GM23338 (cell line): ENCODE data around the gene ZNF581. TPM values are rescaled to one million over a fixed set of nuclear protein-coding genes. Genes with fewer than 3 reads are reported as not detected.

Experiments used
- ATAC-seq: fragments of 200-7000 bp; cut with Tn5 transposase; 3 replicates; pipeline ENCODE4 v1.9.1; 2020
- DNase-seq: peaks from one replicate; pipeline ENCODE4 v3.0.0-alpha.2; 2015; ENCODE audit warnings: low spot score
- H2AFZ ChIP-seq: fragments of 200-600 bp; sonication (generic); 2 replicates; pipeline ENCODE4 v1.8.0; 2016; ENCODE audit warnings: antibody characterized with exemption, mild to moderate bottlenecking, moderate library complexity
- H3F3A ChIP-seq: fragments of 200-600 bp; sonication (generic); replicated peaks from 2 replicates; pipeline ENCODE4 v1.8.0; 2017; ENCODE audit warnings: antibody characterized with exemption, mixed run types, low read depth
- H3K27ac ChIP-seq: fragments of 200-600 bp; sonication (generic); 2 replicates; pipeline ENCODE4 v1.6.1; 2016; ENCODE audit warnings: low read depth
- H3K27me3 ChIP-seq: fragments of 200-600 bp; sonication (generic); 2 replicates; pipeline ENCODE4 v1.8.0; 2016; ENCODE audit warnings: mild to moderate bottlenecking, mixed run types, moderate library complexity; ENCODE audit not compliant: insufficient read depth
- H3K36me3 ChIP-seq: fragments of 200-600 bp; sonication (generic); 2 replicates; pipeline ENCODE4 v1.8.0; 2016; ENCODE audit warnings: mild to moderate bottlenecking; ENCODE audit not compliant: insufficient read depth
- H3K4me1 ChIP-seq: fragments of 200-600 bp; sonication (generic); 2 replicates; pipeline ENCODE4 v1.8.0; 2016; ENCODE audit warnings: mild to moderate bottlenecking, moderate library complexity; ENCODE audit not compliant: insufficient read depth
- H3K4me2 ChIP-seq: fragments of 200-600 bp; sonication (generic); 2 replicates; pipeline ENCODE4 v1.7.1; 2017; ENCODE audit warnings: mixed run types
- H3K4me3 ChIP-seq: fragments of 200-600 bp; sonication (generic); 2 replicates; pipeline ENCODE4 v1.6.1; 2016; ENCODE audit warnings: mixed run types
- H3K79me2 ChIP-seq: fragments of 200-600 bp; sonication (generic); replicated peaks from 2 replicates; pipeline ENCODE4 v1.8.0; 2017; ENCODE audit warnings: mild to moderate bottlenecking; ENCODE audit not compliant: insufficient read depth
- H3K9me2 ChIP-seq: fragments of 200-600 bp; sonication (generic); 2 replicates; pipeline ENCODE4 v1.8.0; 2017; ENCODE audit not compliant: insufficient read depth
- H4K20me1 ChIP-seq: fragments of 200-600 bp; sonication (generic); replicated peaks from 2 replicates; pipeline ENCODE4 v1.8.0; 2017; ENCODE audit warnings: mild to moderate bottlenecking; ENCODE audit not compliant: insufficient read depth
- H3K27ac Mint-ChIP-seq: 2 replicates; pipeline ENCODE4 v1.8.0; 2020; ENCODE audit warnings: inconsistent platforms, mild to moderate bottlenecking, moderate library complexity, mixed read lengths
- H3K27me3 Mint-ChIP-seq: 3 replicates; pipeline ENCODE4 v1.8.0; 2022; ENCODE audit warnings: low read depth, mild to moderate bottlenecking, moderate library complexity, mixed read lengths, inconsistent platforms; ENCODE audit not compliant: insufficient read depth, poor library complexity
- H3K36me3 Mint-ChIP-seq: 3 replicates; pipeline ENCODE4 v1.8.0; 2021; ENCODE audit warnings: low read depth, mild to moderate bottlenecking, inconsistent platforms, moderate library complexity, mixed read lengths
- H3K4me1 Mint-ChIP-seq: 3 replicates; pipeline ENCODE4 v1.8.0; 2020; ENCODE audit warnings: mild to moderate bottlenecking, inconsistent platforms, mixed read lengths
- H3K4me3 Mint-ChIP-seq: 3 replicates; pipeline ENCODE4 v1.8.0; 2021; ENCODE audit warnings: moderate library complexity, mild to moderate bottlenecking, inconsistent platforms, mixed read lengths
- H3K9me3 Mint-ChIP-seq: 3 replicates; pipeline ENCODE4 v1.8.0; 2020; ENCODE audit warnings: moderate library complexity, mild to moderate bottlenecking, inconsistent platforms, mixed read lengths
- CREB1 ChIP-seq: fragments of 250-450 bp; sonication (Bioruptor Pico); IDR thresholded peaks from 2 replicates; pipeline ENCODE4 v1.5.0; 2020; ENCODE audit warnings: low read depth, mild to moderate bottlenecking, moderate library complexity
- ZNF114 ChIP-seq: fragments of 250-450 bp; sonication (Bioruptor Pico); IDR thresholded peaks from 2 replicates; pipeline ENCODE4 v1.5.0; 2020; ENCODE audit warnings: mild to moderate bottlenecking, moderate library complexity
- polyA plus RNA-seq: library from polyadenylated mRNA; unstranded; fragments of >200 nt; fragmentation: Nextera tagmentation; extraction: Ambion mirVana; gene quantifications from 2 replicates; pipeline ENCODE4 v1.2.1, GENCODE V29; 2016
- total RNA-seq: library from RNA; depleted of rRNA; stranded (reverse); fragments of >200 nt; shearing (Covaris generic); gene quantifications from 2 replicates; pipeline ENCODE4 v1.2.3, GENCODE V29; 2014; rRNA removed

ZNF581 gene
- total and polyA plus RNA-seq, 2 experiments from 2014 or later = 48.5 to 87.6 TPM

DNA sequence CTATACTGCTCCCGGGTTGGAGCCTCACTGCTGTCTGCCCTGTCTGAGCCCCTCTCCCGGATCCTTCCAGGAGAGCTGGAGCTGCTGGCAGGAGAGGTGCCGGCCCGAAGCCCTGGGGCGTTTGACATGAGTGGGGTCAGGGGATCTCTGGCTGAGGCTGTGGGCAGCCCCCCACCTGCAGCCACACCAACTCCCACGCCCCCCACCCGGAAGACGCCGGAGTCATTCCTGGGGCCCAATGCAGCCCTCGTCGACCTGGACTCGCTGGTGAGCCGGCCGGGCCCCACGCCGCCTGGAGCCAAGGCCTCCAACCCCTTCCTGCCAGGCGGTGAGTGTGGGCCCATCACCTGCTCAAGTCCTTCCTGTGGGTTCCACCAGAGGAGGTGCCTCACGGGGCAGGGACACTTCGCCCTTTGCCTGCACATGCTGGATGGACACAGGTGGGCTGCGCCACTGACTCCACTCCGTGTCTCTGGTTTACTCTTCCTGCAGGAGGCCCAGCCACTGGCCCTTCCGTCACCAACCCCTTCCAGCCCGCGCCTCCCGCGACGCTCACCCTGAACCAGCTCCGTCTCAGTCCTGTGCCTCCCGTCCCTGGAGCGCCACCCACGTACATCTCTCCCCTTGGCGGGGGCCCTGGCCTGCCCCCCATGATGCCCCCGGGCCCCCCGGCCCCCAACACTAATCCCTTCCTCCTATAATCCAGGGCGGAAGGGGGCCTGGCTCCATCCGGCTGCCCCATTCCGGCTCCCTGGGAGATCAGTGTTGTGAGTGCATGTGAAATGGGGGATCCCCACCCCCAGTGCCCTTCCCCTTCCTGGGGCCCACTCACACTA, 51.4 kb downstream of the ZNF581 start:
- H2AFZ ChIP-seq = no peak overlapping the region
- Mint-ChIP-seq H3K36me3 (peaks cover 45% of the 10 kb centered on the region), H3K27ac (no peak overlapping the region), H3K4me1 (no peaks in the 10 kb centered on the region; the same call in 2 of the 3 replicates), H3K9me3 (no peaks in the 10 kb centered on the region), H3K4me3 (no peak overlapping the region), H3K27me3 (peaks cover 6% of the 10 kb centered on the region)
- H3K27ac ChIP-seq = no peak overlapping the region
- H3K79me2 ChIP-seq = no peaks in the 10 kb centered on the region
- no peaks in the 10 kb centered on the region for H3K9me2 ChIP-seq
- no peak overlapping the region for H3K4me2 ChIP-seq
- DNase-seq (no peak), ATAC-seq (no peak)
- H3K27me3 ChIP-seq = no peaks in the 10 kb centered on the region
- no peaks in the 10 kb centered on the region; the same call in 1 of the 2 replicates for H4K20me1 ChIP-seq
- TF ChIP-seq ZNF114 (CRISPR knock-in tag) (no peak), CREB1 (CRISPR knock-in tag) (no peak)
- no peaks in the 10 kb centered on the region for H3K36me3 ChIP-seq
- no peaks in the 10 kb centered on the region for H3K4me1 ChIP-seq
- H3K4me3 ChIP-seq = no peak overlapping the region
- no peaks in the 10 kb centered on the region for H3F3A ChIP-seq

Other genes starting within 250 kb of the ZNF581 start
- 363 and 469 TPM in 2 replicates for gene UBE2S, start 235.9 kb upstream of the ZNF581 start, total RNA-seq
- gene UBE2S, start 235.9 kb upstream of the ZNF581 start, polyA plus RNA-seq = 523 and 533 TPM in 2 replicates
- gene SHISA7, start 200.3 kb upstream of the ZNF581 start, total RNA-seq = 1.4 and 1.6 TPM in 2 replicates
- gene SHISA7, start 200.3 kb upstream of the ZNF581 start, polyA plus RNA-seq = 0.32 and 0.37 TPM in 2 replicates
- gene ISOC2, start 182.0 kb upstream of the ZNF581 start, total RNA-seq = 82.1 and 85.2 TPM in 2 replicates
- gene ISOC2, start 182.0 kb upstream of the ZNF581 start, polyA plus RNA-seq = 62.6 and 76.5 TPM in 2 replicates
- gene C19orf85, start 178.9 kb upstream of the ZNF581 start, total RNA-seq = 0.85 and 1.7 TPM in 2 replicates
- gene C19orf85, start 178.9 kb upstream of the ZNF581 start, polyA plus RNA-seq = 2.1 and 3.4 TPM in 2 replicates
- 10.7 and 12.7 TPM in 2 replicates for gene ZNF628, start 167.0 kb upstream of the ZNF581 start, total RNA-seq
- gene ZNF628, start 167.0 kb upstream of the ZNF581 start, polyA plus RNA-seq = 3.9 and 4.9 TPM in 2 replicates
- 25.4 and 27.8 TPM in 2 replicates for gene NAT14, start 158.5 kb upstream of the ZNF581 start, total RNA-seq
- 39.6 and 45.5 TPM in 2 replicates for gene NAT14, start 158.5 kb upstream of the ZNF581 start, polyA plus RNA-seq
- 0.69 and 1.2 TPM in 2 replicates for gene SSC5D, start 155.2 kb upstream of the ZNF581 start, total RNA-seq
- 0.14 and 0.23 TPM in 2 replicates for gene SSC5D, start 155.2 kb upstream of the ZNF581 start, polyA plus RNA-seq
- 2.0 and 3.5 TPM in 2 replicates for gene SBK2, start 106.5 kb upstream of the ZNF581 start, total RNA-seq
- 0.82 and 1.1 TPM in 2 replicates for gene SBK2, start 106.5 kb upstream of the ZNF581 start, polyA plus RNA-seq
- gene SBK3, start 98.1 kb upstream of the ZNF581 start, total RNA-seq = 0.23 and 0.94 TPM in 2 replicates
- gene SBK3, start 98.1 kb upstream of the ZNF581 start, polyA plus RNA-seq = 0.27 and 0.80 TPM in 2 replicates
- gene ZNF579, start 62.8 kb upstream of the ZNF581 start, total RNA-seq = 8.4 and 12.2 TPM in 2 replicates
- gene ZNF579, start 62.8 kb upstream of the ZNF581 start, polyA plus RNA-seq = 7.3 and 8.6 TPM in 2 replicates
- 10.1 and 12.6 TPM in 2 replicates for gene FIZ1, start 44.1 kb upstream of the ZNF581 start, total RNA-seq
- gene FIZ1, start 44.1 kb upstream of the ZNF581 start, polyA plus RNA-seq = 5.3 and 5.4 TPM in 2 replicates
- gene ZNF524, start 43.4 kb upstream of the ZNF581 start, total RNA-seq = 8.3 and 16.5 TPM in 2 replicates
- 5.7 and 6.0 TPM in 2 replicates for gene ZNF524, start 43.4 kb upstream of the ZNF581 start, polyA plus RNA-seq
- 10.3 and 12.1 TPM in 2 replicates for gene ZNF865, start 38.0 kb upstream of the ZNF581 start, total RNA-seq
- gene ZNF865, start 38.0 kb upstream of the ZNF581 start, polyA plus RNA-seq = 2.2 and 2.4 TPM in 2 replicates
- 5.6 and 6.7 TPM in 2 replicates for gene ZNF784, start 19.1 kb upstream of the ZNF581 start, total RNA-seq
- gene ZNF784, start 19.1 kb upstream of the ZNF581 start, polyA plus RNA-seq = 1.5 and 1.6 TPM in 2 replicates
- 10.9 and 18.7 TPM in 2 replicates for gene ZNF580, start 2.6 kb upstream of the ZNF581 start, total RNA-seq
- 23.6 and 23.9 TPM in 2 replicates for gene ZNF580, start 2.6 kb upstream of the ZNF581 start, polyA plus RNA-seq
- gene CCDC106, start 4.6 kb downstream of the ZNF581 start, total RNA-seq = 8.2 and 12.0 TPM in 2 replicates
- 17.6 and 19.9 TPM in 2 replicates for gene CCDC106, start 4.6 kb downstream of the ZNF581 start, polyA plus RNA-seq
- gene U2AF2, start 11.4 kb downstream of the ZNF581 start, total RNA-seq = 233 and 234 TPM in 2 replicates
- gene U2AF2, start 11.4 kb downstream of the ZNF581 start, polyA plus RNA-seq = 73.1 and 75.2 TPM in 2 replicates
- gene EPN1, start 31.6 kb downstream of the ZNF581 start, total RNA-seq = 208 and 223 TPM in 2 replicates
- gene EPN1, start 31.6 kb downstream of the ZNF581 start, polyA plus RNA-seq = 47.1 and 48.9 TPM in 2 replicates
- not detected in 2 replicates for gene NLRP9, start 94.8 kb downstream of the ZNF581 start, total RNA-seq
- not detected in 2 replicates for gene NLRP9, start 94.8 kb downstream of the ZNF581 start, polyA plus RNA-seq
- not detected in 2 replicates for gene RFPL4A, start 115.4 kb downstream of the ZNF581 start, total RNA-seq
- not detected in 2 replicates for gene RFPL4A, start 115.4 kb downstream of the ZNF581 start, polyA plus RNA-seq
- gene RFPL4AL1, start 125.5 kb downstream of the ZNF581 start, total RNA-seq = not detected in 2 replicates
- not detected in 2 replicates for gene RFPL4AL1, start 125.5 kb downstream of the ZNF581 start, polyA plus RNA-seq
- gene NLRP11, start 188.3 kb downstream of the ZNF581 start, total RNA-seq = not detected in 2 replicates
- gene NLRP11, start 188.3 kb downstream of the ZNF581 start, polyA plus RNA-seq = not detected in 2 replicates
- gene NLRP4, start 192.9 kb downstream of the ZNF581 start, total RNA-seq = 0.19 TPM in 1 of 2 replicates, not detected in the other
- not detected in 2 replicates for gene NLRP4, start 192.9 kb downstream of the ZNF581 start, polyA plus RNA-seq